HEK293 (cell line): ENCODE data around the gene HBEGF.

ENCODE experiments used
- ZBTB21 ChIP-seq: fragments of 450-650 bp; formaldehyde crosslinking; IDR thresholded peaks from 2 replicates; pipeline ENCODE4 v1.5.1; 2017; ENCODE audit warnings: missing biosample characterization, missing genetic modification characterization
- ZNF174 ChIP-seq: fragments of 450-650 bp; formaldehyde crosslinking; IDR thresholded peaks from 2 replicates; pipeline ENCODE4 v1.5.0; 2017; ENCODE audit warnings: missing biosample characterization, mild to moderate bottlenecking, missing genetic modification characterization
- ZNF175 ChIP-seq: fragments of 450-650 bp; formaldehyde crosslinking; IDR thresholded peaks from 2 replicates; pipeline ENCODE4 v1.5.1; 2016; ENCODE audit warnings: missing biosample characterization, missing genetic modification characterization
- ZNF324 ChIP-seq: fragments of 450-650 bp; formaldehyde crosslinking; IDR thresholded peaks from 2 replicates; pipeline ENCODE4 v1.5.1; 2016; ENCODE audit warnings: missing biosample characterization, missing genetic modification characterization
- ZNF624 ChIP-seq: fragments of 450-650 bp; formaldehyde crosslinking; IDR thresholded peaks from 2 replicates; pipeline ENCODE4 v1.5.1; 2017; ENCODE audit warnings: missing biosample characterization, missing genetic modification characterization
- ZNF670 ChIP-seq: fragments of 450-650 bp; formaldehyde crosslinking; IDR thresholded peaks from 2 replicates; pipeline ENCODE4 v1.5.1; 2016; ENCODE audit warnings: missing biosample characterization, missing genetic modification characterization, low read depth
- TF ChIP-seq, protein P1 (sequence below): fragments of 450-650 bp; formaldehyde crosslinking; IDR thresholded peaks from 2 replicates; pipeline ENCODE4 v1.5.1; 2016; ENCODE audit warnings: missing biosample characterization, missing genetic modification characterization
- TF ChIP-seq, protein P2 (sequence below): fragments of 450-650 bp; formaldehyde crosslinking; IDR thresholded peaks from 2 replicates; pipeline ENCODE4 v1.5.1; 2016; ENCODE audit warnings: missing biosample characterization, missing genetic modification characterization
- TF ChIP-seq, protein P3 (sequence below): fragments of 450-650 bp; formaldehyde crosslinking; IDR thresholded peaks from 2 replicates; pipeline ENCODE4 v1.5.1; 2017; ENCODE audit warnings: missing biosample characterization, missing genetic modification characterization

DNA sequence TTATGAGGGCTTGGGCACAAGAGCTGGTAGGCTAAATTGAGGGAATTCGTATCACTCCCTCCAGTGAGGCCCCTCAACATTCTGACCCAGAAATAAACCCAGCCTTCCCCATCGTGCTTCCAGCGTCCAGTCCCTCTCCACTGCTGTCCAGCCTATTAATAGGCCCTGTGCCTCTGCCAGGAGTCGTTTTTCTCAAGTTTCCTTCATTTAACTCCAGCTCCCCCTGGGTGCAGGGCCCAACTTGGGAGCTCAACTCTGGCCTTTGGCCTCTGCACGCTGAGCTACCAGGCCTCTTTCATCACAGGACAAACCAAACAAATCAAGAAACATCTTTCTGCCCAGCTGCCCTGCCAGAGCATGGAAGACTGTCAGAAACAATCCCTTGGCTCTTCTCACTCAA, 10.0 kb downstream of the HBEGF start:
- TF ChIP-seq, protein P1, sequence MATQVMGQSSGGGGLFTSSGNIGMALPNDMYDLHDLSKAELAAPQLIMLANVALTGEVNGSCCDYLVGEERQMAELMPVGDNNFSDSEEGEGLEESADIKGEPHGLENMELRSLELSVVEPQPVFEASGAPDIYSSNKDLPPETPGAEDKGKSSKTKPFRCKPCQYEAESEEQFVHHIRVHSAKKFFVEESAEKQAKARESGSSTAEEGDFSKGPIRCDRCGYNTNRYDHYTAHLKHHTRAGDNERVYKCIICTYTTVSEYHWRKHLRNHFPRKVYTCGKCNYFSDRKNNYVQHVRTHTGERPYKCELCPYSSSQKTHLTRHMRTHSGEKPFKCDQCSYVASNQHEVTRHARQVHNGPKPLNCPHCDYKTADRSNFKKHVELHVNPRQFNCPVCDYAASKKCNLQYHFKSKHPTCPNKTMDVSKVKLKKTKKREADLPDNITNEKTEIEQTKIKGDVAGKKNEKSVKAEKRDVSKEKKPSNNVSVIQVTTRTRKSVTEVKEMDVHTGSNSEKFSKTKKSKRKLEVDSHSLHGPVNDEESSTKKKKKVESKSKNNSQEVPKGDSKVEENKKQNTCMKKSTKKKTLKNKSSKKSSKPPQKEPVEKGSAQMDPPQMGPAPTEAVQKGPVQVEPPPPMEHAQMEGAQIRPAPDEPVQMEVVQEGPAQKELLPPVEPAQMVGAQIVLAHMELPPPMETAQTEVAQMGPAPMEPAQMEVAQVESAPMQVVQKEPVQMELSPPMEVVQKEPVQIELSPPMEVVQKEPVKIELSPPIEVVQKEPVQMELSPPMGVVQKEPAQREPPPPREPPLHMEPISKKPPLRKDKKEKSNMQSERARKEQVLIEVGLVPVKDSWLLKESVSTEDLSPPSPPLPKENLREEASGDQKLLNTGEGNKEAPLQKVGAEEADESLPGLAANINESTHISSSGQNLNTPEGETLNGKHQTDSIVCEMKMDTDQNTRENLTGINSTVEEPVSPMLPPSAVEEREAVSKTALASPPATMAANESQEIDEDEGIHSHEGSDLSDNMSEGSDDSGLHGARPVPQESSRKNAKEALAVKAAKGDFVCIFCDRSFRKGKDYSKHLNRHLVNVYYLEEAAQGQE (tag by site-specific recombination), result no peak
- TF ChIP-seq, protein P2, sequence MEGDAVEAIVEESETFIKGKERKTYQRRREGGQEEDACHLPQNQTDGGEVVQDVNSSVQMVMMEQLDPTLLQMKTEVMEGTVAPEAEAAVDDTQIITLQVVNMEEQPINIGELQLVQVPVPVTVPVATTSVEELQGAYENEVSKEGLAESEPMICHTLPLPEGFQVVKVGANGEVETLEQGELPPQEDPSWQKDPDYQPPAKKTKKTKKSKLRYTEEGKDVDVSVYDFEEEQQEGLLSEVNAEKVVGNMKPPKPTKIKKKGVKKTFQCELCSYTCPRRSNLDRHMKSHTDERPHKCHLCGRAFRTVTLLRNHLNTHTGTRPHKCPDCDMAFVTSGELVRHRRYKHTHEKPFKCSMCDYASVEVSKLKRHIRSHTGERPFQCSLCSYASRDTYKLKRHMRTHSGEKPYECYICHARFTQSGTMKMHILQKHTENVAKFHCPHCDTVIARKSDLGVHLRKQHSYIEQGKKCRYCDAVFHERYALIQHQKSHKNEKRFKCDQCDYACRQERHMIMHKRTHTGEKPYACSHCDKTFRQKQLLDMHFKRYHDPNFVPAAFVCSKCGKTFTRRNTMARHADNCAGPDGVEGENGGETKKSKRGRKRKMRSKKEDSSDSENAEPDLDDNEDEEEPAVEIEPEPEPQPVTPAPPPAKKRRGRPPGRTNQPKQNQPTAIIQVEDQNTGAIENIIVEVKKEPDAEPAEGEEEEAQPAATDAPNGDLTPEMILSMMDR, result no peak
- TF ChIP-seq ZBTB21 (tag by site-specific recombination), result no peak
- TF ChIP-seq, protein P3, sequence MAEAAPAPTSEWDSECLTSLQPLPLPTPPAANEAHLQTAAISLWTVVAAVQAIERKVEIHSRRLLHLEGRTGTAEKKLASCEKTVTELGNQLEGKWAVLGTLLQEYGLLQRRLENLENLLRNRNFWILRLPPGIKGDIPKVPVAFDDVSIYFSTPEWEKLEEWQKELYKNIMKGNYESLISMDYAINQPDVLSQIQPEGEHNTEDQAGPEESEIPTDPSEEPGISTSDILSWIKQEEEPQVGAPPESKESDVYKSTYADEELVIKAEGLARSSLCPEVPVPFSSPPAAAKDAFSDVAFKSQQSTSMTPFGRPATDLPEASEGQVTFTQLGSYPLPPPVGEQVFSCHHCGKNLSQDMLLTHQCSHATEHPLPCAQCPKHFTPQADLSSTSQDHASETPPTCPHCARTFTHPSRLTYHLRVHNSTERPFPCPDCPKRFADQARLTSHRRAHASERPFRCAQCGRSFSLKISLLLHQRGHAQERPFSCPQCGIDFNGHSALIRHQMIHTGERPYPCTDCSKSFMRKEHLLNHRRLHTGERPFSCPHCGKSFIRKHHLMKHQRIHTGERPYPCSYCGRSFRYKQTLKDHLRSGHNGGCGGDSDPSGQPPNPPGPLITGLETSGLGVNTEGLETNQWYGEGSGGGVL, result no peak
- no peak for TF ChIP-seq ZNF175
- TF ChIP-seq ZNF670 (tag by site-specific recombination), result no peak
- TF ChIP-seq ZNF624 (tag by site-specific recombination), result no peak
- TF ChIP-seq ZNF174 (tag by site-specific recombination), result no peak
- no peak for TF ChIP-seq ZNF324 (tag by site-specific recombination)
